Pericardium fibroblast (primary cell): Measurements from ENCODE around the gene ZBTB38. TPM values are rescaled to one million over a fixed set of nuclear protein-coding genes. Genes with fewer than 3 reads are reported as not detected.

Experiments used
- total RNA-seq: library from RNA; depleted of rRNA; stranded (reverse); fragments of >200 nt; gene quantifications from 2 replicates; pipeline ENCODE4 v1.2.3, GENCODE V29; 2015

ZBTB38 gene
- 62.9 and 77.5 TPM in 2 replicates for total RNA-seq

GRCh38 chr3:141368062-141368924 is at the start of gene ZBTB38:
ZBTB38 (plus strand) TSS chr3:141368504; CDS start chr3:141442389, 73,885 bp downstream.

Other genes with a start within 250 kb of the ZBTB38 start
- 15.4 and 18.0 TPM in 2 replicates for gene PXYLP1, start 136.7 kb upstream of the ZBTB38 start, total RNA-seq
- 5.0 and 18.7 TPM in 2 replicates for gene RASA2, start 118.5 kb downstream of the ZBTB38 start, total RNA-seq